Kidney (tissue), 14 donors: ENCODE measurements around the gene OR4M1. TPM values are rescaled to one million over a fixed set of nuclear protein-coding genes. Genes with fewer than 3 reads are reported as not detected.
"Not testable (repeated sequence)": the region's sequence is repeated elsewhere in the genome, so short reads cannot be mapped to it uniquely, and the experiment has no call there.

Experiments used
- DNase-seq, 5 donors: peaks; one replicate each; pipeline ENCODE4 v3.0.0-alpha.2; 2013 to 2020
- FAIRE-seq: peaks from 2 replicates; lab custom pipeline; 2012; peaks lifted over from hg19 to GRCh38; lab: Jason Lieb, UNC
- H3K27ac ChIP-seq, 2 donors: one replicate each; pipeline ENCODE4 v1.7.0; 2013; ENCODE audit warnings: low read depth in 2 of 2, low read length in 2 of 2, inconsistent platforms in 1 of 2
- H3K27me3 ChIP-seq: one replicate; pipeline ENCODE4 v1.7.1; 2013; ENCODE audit warnings: low read length, inconsistent platforms; ENCODE audit not compliant: control insufficient read depth, insufficient read depth
- H3K36me3 ChIP-seq, 3 donors: one replicate each; pipeline versions ENCODE4 v1.7.0 to v1.7.1; 2013; ENCODE audit warnings: low read length in 3 of 3, control low read depth in 1 of 3, inconsistent platforms in 1 of 3; ENCODE audit not compliant: insufficient read depth in 3 of 3, control insufficient read depth in 2 of 3
- H3K4me1 ChIP-seq, 3 donors: one replicate each; pipeline versions ENCODE4 v1.7.0 to v1.7.1; 2013; ENCODE audit warnings: low read length in 3 of 3, inconsistent platforms in 1 of 3, low read depth in 1 of 3; ENCODE audit not compliant: control insufficient read depth in 2 of 3, insufficient read depth in 2 of 3
- H3K4me3 ChIP-seq, 3 donors: one replicate each; pipeline versions ENCODE4 v1.7.0 to v1.8.1; 2013; ENCODE audit warnings: low read length in 3 of 3, control low read depth in 1 of 3, inconsistent platforms in 1 of 3
- H3K9ac ChIP-seq, 3 donors: one replicate each; pipeline versions ENCODE4 v1.7.0 to v1.7.1; 2013; ENCODE audit warnings: low read length in 3 of 3, control low read depth in 1 of 3, inconsistent platforms in 1 of 3
- H3K9me3 ChIP-seq, 3 donors: one replicate each; pipeline versions ENCODE4 v1.7.0 to v1.7.1; 2013; ENCODE audit warnings: low read length in 3 of 3, control low read depth in 1 of 3, inconsistent platforms in 1 of 3; ENCODE audit not compliant: control insufficient read depth in 2 of 3, insufficient read depth in 1 of 3
- intact Hi-C: fragments of 100-400 bp; cut with DNase I; formaldehyde crosslinking; loops from one replicate; pipeline ENCODE4 v1.11.1; 2022
- polyA plus RNA-seq: library from polyadenylated mRNA; stranded (reverse); fragments of 350-450 nt; fragmentation: Illumina TruSeq; extraction: RNeasy Lipid Tissue Mini Kit (QIAGEN cat#74804); gene quantifications from one replicate; pipeline ENCODE4 v1.2.3, GENCODE V29; 2014; ENCODE audit warnings: low read depth, low replicate concordance; ENCODE audit not compliant: insufficient read depth
- total RNA-seq: library from RNA; stranded (reverse); fragmentation: NEBNext Ultra II Directional; extraction: Animal tissue kit (Norgen Biotek cat#: 25700); gene quantifications from one replicate; pipeline ENCODE4 v1.2.1, GENCODE V29; 2021
- TF ChIP-seq, protein P1 (sequence below): IDR thresholded peaks from 3 replicates; pipeline ENCODE4 v1.5.1; 2012; ENCODE audit warnings: mild to moderate bottlenecking, moderate library complexity, borderline replicate concordance; ENCODE audit not compliant: insufficient read depth; ENCODE audit errors: extremely low read depth
- donor health status: control.
- donor health status: control.
- donor health status: control.
- donor health status: control.
- donor health status: control.
- donor health status: DM: yes; HTN: yes; CAD: no.
- donor health status: Normal renal cell carcinoma (clear cell type).

Gene OR4M1
- total and polyA plus RNA-seq, 2 donors from 2014 or later: not detected

DNA sequence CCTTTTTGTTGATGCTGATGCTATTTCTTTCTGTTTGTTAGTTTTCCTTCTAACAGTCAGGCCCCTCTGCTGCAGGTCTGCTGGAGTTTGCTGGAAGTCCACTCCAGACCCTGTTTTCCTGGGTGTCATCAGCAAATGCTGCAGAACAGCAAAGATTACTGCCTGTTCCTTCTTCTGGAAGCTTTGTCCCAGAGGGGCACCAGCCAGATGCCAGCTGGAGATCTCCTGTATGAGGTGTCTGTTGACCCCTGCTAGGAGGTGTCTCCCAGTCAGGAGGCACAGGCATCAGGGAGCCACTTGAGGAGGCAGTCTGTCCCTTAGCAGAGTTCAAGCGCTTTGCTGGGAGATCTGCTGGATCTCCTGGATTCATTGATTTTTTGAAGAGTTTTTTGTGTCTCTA is 46.6 kb downstream of the OR4M1 start:
- H3K27me3 ChIP-seq, H3K4me3 ChIP-seq, H3K36me3 ChIP-seq, FAIRE-seq, H3K27ac ChIP-seq, H3K9me3 ChIP-seq, intact Hi-C loops, H3K9ac ChIP-seq, H3K4me1 ChIP-seq, DNase-seq: not testable (repeated sequence)

DNA sequence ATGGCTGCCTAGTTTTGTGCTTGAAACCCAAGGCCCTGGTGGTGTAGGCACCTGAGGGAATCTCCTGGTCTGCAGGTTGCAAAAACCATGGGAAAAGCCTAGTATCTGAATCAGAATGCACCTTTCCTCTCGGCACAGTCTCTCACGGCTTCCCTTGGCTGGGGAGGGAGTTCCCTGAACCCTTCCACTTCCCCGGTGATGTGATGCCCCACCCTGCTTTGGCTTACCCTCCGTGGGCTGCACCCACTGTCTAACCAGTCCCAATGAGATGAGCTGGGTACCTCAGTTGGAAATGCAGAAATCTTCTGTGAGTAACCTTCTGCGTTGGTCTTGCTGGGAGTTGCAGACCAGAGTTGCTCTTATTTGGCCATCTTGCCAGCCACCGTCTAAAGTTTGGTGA is 47.7 kb downstream of the OR4M1 start:
- H3K9ac ChIP-seq, DNase-seq, intact Hi-C loops, H3K4me3 ChIP-seq, H3K4me1 ChIP-seq, H3K36me3 ChIP-seq, H3K9me3 ChIP-seq, H3K27me3 ChIP-seq, FAIRE-seq, H3K27ac ChIP-seq: not testable (repeated sequence)

DNA sequence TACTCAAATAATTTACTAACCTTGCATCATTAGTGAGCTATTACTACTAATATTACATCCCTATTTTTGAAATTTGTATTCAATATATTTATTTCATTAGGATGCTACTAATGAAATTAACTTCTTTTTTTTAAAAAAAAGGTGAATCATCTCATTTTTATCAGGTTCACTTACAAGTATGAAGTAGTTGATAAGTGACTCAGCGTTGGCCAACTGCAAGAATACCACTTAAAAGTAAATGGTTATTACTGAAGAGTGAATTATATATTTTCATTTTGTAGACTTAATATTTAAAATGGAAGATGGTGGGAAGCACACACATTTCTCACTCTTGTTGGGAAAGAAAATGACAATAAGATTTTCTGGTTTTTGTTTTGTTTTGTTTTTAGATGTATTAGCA is 49.9 kb downstream of the OR4M1 start:
- no peak for FAIRE-seq

DNA sequence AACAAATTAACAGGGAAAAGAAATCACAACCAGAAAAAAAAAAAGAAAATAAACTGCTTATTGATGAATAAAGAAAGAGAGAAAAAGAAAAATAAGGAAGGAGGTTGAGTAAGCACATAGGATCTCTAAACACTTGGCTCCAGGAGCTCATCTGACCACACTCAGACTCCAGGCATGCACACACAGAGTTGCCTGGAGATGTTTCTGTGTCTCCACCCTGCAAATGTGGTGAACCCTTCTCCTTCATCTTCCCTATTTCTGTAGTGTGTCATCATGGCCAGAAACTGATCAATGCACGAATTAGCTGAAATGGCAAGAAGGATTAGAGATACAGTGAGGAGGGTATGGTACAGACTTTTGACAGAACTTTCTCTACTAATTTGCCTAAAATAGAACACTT is 50.5 kb downstream of the OR4M1 start:
- no peak for FAIRE-seq
- TF ChIP-seq, protein P1, sequence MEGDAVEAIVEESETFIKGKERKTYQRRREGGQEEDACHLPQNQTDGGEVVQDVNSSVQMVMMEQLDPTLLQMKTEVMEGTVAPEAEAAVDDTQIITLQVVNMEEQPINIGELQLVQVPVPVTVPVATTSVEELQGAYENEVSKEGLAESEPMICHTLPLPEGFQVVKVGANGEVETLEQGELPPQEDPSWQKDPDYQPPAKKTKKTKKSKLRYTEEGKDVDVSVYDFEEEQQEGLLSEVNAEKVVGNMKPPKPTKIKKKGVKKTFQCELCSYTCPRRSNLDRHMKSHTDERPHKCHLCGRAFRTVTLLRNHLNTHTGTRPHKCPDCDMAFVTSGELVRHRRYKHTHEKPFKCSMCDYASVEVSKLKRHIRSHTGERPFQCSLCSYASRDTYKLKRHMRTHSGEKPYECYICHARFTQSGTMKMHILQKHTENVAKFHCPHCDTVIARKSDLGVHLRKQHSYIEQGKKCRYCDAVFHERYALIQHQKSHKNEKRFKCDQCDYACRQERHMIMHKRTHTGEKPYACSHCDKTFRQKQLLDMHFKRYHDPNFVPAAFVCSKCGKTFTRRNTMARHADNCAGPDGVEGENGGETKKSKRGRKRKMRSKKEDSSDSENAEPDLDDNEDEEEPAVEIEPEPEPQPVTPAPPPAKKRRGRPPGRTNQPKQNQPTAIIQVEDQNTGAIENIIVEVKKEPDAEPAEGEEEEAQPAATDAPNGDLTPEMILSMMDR: no peak
- Histone ChIP-seq H3K27me3 (no peaks in the 10 kb centered on the region), H3K9me3 (no peaks in the 10 kb centered on the region), H3K4me3 (no peak overlapping the region), H3K36me3 (no peaks in the 10 kb centered on the region), H3K4me1 (no peaks in the 10 kb centered on the region), H3K27ac (no peak overlapping the region), H3K9ac (no peak overlapping the region)
- no peak for DNase-seq
- intact Hi-C loops: no loop called here

More for the DNA sequence above, 49.9 kb downstream of the OR4M1 start:
- no peaks in the 10 kb centered on the region for H3K4me1 ChIP-seq
- intact Hi-C loops: no loop called here
- H3K27ac ChIP-seq: no peak overlapping the region
- no peak for DNase-seq
- no peak overlapping the region for H3K9ac ChIP-seq
- H3K36me3 ChIP-seq: no peaks in the 10 kb centered on the region
- no peaks in the 10 kb centered on the region for H3K9me3 ChIP-seq
- TF ChIP-seq, protein P1: no peak
- H3K4me3 ChIP-seq: no peak overlapping the region
- H3K27me3 ChIP-seq: no peaks in the 10 kb centered on the region

DNA sequence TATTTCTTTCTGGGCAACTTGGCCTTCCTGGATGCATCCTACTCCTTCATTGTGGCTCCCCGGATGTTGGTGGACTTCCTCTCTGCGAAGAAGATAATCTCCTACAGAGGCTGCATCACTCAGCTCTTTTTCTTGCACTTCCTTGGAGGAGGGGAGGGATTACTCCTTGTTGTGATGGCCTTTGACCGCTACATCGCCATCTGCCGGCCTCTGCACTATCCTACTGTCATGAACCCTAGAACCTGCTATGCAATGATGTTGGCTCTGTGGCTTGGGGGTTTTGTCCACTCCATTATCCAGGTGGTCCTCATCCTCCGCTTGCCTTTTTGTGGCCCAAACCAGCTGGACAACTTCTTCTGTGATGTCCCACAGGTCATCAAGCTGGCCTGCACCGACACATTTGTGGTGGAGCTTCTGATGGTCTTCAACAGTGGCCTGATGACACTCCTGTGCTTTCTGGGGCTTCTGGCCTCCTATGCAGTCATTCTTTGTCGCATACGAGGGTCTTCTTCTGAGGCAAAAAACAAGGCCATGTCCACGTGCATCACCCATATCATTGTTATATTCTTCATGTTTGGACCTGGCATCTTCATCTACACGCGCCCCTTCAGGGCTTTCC is 54.4 kb downstream of the OR4M1 start:
- H3K9me3 ChIP-seq, FAIRE-seq, H3K9ac ChIP-seq, H3K4me3 ChIP-seq, H3K36me3 ChIP-seq, intact Hi-C loops, H3K27me3 ChIP-seq, H3K4me1 ChIP-seq, H3K27ac ChIP-seq: not testable (repeated sequence)
- peak in 1 of 5 donors; percentile 14 for DNase-seq
